Esophagus squamous epithelium (tissue), 5 donors: ENCODE measurements around the gene HTR1D. TPM values are rescaled to one million over a fixed set of nuclear protein-coding genes. Genes with fewer than 3 reads are reported as not detected.
"Not testable (repeated sequence)": the region's sequence is repeated elsewhere in the genome, so short reads cannot be mapped to it uniquely, and the experiment has no call there.

ENCODE experiments used
- DNase-seq: peaks from one replicate; lab custom pipeline; 2025; lab: John Stamatoyannopoulos, UW
- H3K27ac ChIP-seq, 4 donors: fragments of 200-600 bp; sonication (generic); one replicate each; pipeline ENCODE4 v1.5.1; 2016 to 2019; ENCODE audit warnings: mild to moderate bottlenecking in 1 of 4
- H3K27me3 ChIP-seq, 4 donors: fragments of 200-600 bp; sonication (generic); 1 replicate in 3 of 4; 2 replicates in 1 of 4; pipeline versions ENCODE4 v1.5.1 to v1.6.0; 2017 to 2021; ENCODE audit warnings: antibody characterized with exemption in 1 of 4
- H3K36me3 ChIP-seq, 3 donors: fragments of 200-600 bp; sonication (generic); one replicate each; pipeline ENCODE4 v1.5.1; 2016 to 2019
- H3K4me1 ChIP-seq, 3 donors: fragments of 200-600 bp; sonication (generic); one replicate each; pipeline ENCODE4 v1.5.1; 2017 to 2019
- H3K4me3 ChIP-seq, 4 donors: fragments of 200-600 bp; sonication (generic); 1 replicate in 3 of 4; 2 replicates in 1 of 4; pipeline ENCODE4 v1.5.1; 2016 to 2019; ENCODE audit warnings: mild to moderate bottlenecking in 2 of 4, moderate library complexity in 1 of 4
- H3K9me3 ChIP-seq, 3 donors: fragments of 200-600 bp; sonication (generic); one replicate each; pipeline ENCODE4 v1.5.1; 2016 to 2019
- POLR2A ChIP-seq, 4 donors: fragments of 450-650 bp; IDR thresholded peaks; one replicate each; pipeline ENCODE4 v1.6.1; 2017; ENCODE audit warnings: antibody characterized with exemption in 4 of 4, mild to moderate bottlenecking in 4 of 4, moderate library complexity in 3 of 4
- WGBS, 2 donors: methylation state at CpG; one replicate each; pipeline ENCODE4 v1.1.5; 2018; 5-methylcytosine and 5-hydroxymethylcytosine counted together
- intact Hi-C: fragments of 100-400 bp; cut with DNase I; formaldehyde crosslinking; loops from one replicate; pipeline ENCODE4 v1.15.0; 2022
- total RNA-seq, 4 donors: library from RNA; depleted of rRNA; stranded (reverse); fragments of >200 nt; gene quantifications; one replicate each; pipeline ENCODE4 v1.1.0, GENCODE V29; 2016
- TF ChIP-seq, protein P1 (sequence below), 6 experiments: fragments of 450-650 bp in 4 of 6; fragments of 200-600 bp in 2 of 6; sonication (generic) in 2 of 6; IDR thresholded peaks; one replicate each; pipeline ENCODE4 v1.5.1; 2016 to 2019; ENCODE audit warnings: antibody characterized with exemption in 6 of 6, mild to moderate bottlenecking in 4 of 6, moderate library complexity in 4 of 6
- donor health status: DM: yes; HTN: yes; CAD: no.

The HTR1D gene
- total RNA-seq, 4 donors from 2014 or later: not detected

DNA sequence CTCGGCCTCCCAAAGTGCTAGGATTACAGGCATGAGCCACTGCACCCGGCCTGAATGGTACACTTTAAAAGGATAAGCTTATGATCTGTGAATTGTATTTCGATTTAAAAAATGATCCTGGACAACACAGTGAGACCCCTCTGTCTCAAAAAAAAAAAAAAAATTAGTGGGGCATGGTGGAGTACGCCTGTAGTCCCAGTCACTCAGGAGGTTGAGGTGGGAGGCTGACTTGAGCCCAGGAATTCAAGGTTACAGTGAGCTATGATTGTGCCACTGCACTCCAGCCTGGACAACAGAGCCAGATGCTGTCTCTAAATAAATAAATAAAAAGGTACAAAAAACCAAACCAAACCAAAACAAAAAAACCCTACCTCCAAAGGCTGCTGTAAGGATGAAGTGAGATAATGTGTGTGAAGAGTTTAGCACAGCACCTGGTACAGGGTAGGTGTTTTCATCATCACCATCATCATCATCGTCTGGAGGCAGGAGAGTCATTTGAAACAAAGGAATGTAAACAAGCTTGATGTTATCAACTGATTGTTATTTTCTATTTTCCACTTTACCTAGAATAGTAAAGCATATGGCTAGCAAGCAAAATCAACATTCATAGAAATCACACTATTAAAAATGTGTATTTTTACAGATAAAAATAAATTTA, 22.5 kb upstream of the HTR1D start:
- Histone ChIP-seq H3K27me3 (peaks cover 0 to 20% (median 0%) of the 10 kb centered on the region in 4 donors), H3K27ac (no peak overlapping the region), H3K36me3 (no peaks in the 10 kb centered on the region), H3K9me3 (no peaks in the 10 kb centered on the region), H3K4me3 (no peak overlapping the region), H3K4me1 (no peaks in the 10 kb centered on the region)
- intact Hi-C loops: no loop called here
- no peak for DNase-seq
- WGBS, 2 donors: 77 to 86% methylated on average over 3 to 5 of the region's 5 CpGs
- TF ChIP-seq POLR2A (IDR thresholded peaks at IDR 0.05): no peak
- TF ChIP-seq, protein P1, sequence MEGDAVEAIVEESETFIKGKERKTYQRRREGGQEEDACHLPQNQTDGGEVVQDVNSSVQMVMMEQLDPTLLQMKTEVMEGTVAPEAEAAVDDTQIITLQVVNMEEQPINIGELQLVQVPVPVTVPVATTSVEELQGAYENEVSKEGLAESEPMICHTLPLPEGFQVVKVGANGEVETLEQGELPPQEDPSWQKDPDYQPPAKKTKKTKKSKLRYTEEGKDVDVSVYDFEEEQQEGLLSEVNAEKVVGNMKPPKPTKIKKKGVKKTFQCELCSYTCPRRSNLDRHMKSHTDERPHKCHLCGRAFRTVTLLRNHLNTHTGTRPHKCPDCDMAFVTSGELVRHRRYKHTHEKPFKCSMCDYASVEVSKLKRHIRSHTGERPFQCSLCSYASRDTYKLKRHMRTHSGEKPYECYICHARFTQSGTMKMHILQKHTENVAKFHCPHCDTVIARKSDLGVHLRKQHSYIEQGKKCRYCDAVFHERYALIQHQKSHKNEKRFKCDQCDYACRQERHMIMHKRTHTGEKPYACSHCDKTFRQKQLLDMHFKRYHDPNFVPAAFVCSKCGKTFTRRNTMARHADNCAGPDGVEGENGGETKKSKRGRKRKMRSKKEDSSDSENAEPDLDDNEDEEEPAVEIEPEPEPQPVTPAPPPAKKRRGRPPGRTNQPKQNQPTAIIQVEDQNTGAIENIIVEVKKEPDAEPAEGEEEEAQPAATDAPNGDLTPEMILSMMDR (IDR thresholded peaks at IDR 0.05): no peak

DNA sequence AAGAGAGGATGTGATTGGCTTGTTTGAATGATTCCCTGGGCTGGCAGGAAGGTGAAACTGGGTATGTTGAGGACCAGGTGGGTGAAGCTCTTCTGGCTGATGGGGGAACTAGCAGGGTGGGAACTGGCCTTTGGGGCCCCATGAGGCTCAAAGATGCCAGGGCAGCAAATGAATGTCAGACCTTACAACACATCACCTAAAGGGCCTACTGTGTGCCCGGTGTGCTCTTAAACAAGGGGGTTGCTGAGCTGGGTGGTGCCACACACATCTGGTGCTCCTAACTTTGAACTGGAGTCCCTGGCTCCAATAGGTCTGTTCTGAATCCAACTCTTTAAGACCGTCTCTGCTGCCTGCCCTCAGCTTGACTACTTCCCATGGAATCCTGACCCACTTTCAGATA, 21.3 kb upstream of the HTR1D start:
- H3K27me3 ChIP-seq: peaks cover 0 to 8% (median 0%) of the 10 kb centered on the region in 4 donors
- intact Hi-C loops: no loop called here
- TF ChIP-seq, protein P1 (IDR thresholded peaks at IDR 0.05): no peak
- no peak for TF ChIP-seq POLR2A (IDR thresholded peaks at IDR 0.05)
- H3K27ac ChIP-seq: no peak overlapping the region
- 71 to 90% methylated on average over 1 to 2 of the region's 2 CpGs for WGBS, 2 donors
- H3K9me3 ChIP-seq: no peaks in the 10 kb centered on the region
- H3K4me1 ChIP-seq: no peaks in the 10 kb centered on the region
- no peaks in the 10 kb centered on the region for H3K36me3 ChIP-seq
- no peak for DNase-seq
- H3K4me3 ChIP-seq: no peak overlapping the region

DNA sequence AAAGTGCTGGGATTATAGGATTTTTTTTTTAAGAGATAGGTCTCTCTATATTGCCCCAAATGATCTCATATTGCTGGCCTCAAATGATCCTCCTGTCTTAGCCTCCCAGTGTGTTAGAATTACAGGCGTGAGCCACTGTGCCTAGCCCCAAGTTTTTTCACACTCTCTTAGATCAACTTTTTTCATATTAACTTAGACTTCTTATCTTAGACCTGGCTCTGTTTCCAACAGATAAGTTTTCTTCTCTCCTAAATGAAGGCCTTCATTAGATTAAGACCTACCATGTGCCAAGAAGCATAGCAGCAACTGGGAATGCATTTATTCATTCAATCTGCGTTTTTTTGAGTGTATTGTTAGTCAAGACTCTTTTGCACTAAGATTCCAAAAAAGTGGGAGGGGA, 20.2 kb upstream of the HTR1D start:
- 86 to 91% methylated on average over 2 of the region's 2 CpGs for WGBS, 2 donors
- no peak overlapping the region for H3K27ac ChIP-seq
- no peaks in the 10 kb centered on the region for H3K9me3 ChIP-seq
- TF ChIP-seq, protein P1 (IDR thresholded peaks at IDR 0.05): no peak
- no peak for TF ChIP-seq POLR2A (IDR thresholded peaks at IDR 0.05)
- peaks cover 0 to 11% (median 0%) of the 10 kb centered on the region in 4 donors for H3K27me3 ChIP-seq
- no peaks in the 10 kb centered on the region for H3K4me1 ChIP-seq
- no peaks in the 10 kb centered on the region for H3K36me3 ChIP-seq
- no peak overlapping the region for H3K4me3 ChIP-seq
- no peak for DNase-seq
- intact Hi-C loops: no loop called here

DNA sequence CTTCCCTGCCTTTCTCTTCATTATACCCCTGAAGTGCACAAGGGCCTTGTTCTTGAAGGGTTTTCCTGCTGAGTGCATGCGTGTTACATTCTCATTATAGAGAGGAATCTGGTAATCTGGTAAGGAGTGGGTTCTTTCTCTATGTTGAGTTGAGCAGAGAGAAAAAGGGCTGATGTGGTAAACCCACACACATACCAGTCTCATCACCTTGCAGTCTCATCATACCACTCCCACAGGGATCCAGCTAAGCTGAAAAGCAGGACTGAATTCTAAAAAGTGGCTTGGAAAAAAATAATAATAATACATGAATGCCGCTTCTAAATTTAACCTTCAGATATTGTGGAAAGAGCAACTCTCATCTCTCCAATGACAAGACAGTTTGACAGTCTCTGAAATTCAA, 10.5 kb upstream of the HTR1D start:
- intact Hi-C loops: no loop called here
- 90 to 93% methylated on average over 2 of the region's 2 CpGs for WGBS, 2 donors
- TF ChIP-seq POLR2A (IDR thresholded peaks at IDR 0.05): no peak
- TF ChIP-seq, protein P1 (IDR thresholded peaks at IDR 0.05): no peak

DNA sequence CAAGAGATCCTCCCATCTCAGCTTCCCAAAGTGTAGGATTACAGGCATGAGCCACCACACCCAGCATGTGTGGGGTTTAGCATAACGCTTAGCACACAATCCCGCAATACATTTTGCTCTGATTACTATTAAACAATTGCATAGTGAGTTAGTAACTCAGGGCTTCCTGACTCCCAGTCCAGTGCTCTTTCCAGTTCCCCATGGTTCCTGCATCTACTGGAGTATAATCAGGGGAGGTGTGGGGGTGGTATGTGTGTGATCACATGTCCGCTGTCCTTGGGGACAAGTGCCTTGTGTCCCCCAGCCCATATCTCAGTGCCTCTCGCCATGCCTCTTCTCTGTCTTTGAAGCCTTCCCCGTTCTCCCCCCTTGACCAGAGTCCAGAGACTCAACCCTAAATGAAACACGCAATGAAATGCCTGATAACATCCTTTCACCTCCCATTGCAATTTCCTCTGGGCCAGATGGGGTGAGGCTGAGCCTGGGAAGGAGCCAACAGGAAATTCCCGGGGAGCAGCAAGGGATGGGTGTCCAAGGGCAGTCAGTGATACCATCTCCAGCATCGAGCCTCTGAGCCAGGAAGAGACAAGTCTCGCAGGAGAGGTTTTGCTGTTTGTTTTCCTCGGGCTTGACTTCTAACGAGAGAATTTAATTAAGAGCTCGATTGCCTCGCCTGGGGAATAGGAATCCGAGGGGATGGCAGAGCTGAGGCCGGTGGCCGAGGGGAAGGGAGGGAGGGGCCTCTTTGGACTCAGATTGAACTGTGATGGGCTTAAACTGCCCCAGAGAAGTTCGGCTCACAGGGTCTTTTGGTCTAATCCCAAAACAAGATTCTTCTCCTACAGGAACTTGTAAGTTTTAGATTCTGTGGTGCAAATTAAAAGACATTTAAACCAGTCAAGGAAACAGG, 7.7 kb upstream of the HTR1D start:
- no peak for DNase-seq
- peaks cover 0 to 6% (median 0%) of the 10 kb centered on the region in 3 donors for H3K4me1 ChIP-seq
- H3K4me3 ChIP-seq: no peak overlapping the region
- WGBS, 2 donors: 42 to 47% methylated on average over 15 to 17 of the region's 17 CpGs
- no peaks in the 10 kb centered on the region for H3K9me3 ChIP-seq
- TF ChIP-seq, protein P1 (IDR thresholded peaks at IDR 0.05): no peak
- H3K27me3 ChIP-seq: peaks cover 0 to 44% (median 1%) of the 10 kb centered on the region in 4 donors
- H3K36me3 ChIP-seq: no peaks in the 10 kb centered on the region
- intact Hi-C loops: no loop called here
- H3K27ac ChIP-seq: no peak overlapping the region

More for the DNA sequence above, 10.5 kb upstream of the HTR1D start:
- Histone ChIP-seq H3K27ac (no peak overlapping the region), H3K4me1 (peaks cover 0 to 6% (median 0%) of the 10 kb centered on the region in 3 donors), H3K27me3 (peaks cover 0 to 18% (median 1%) of the 10 kb centered on the region in 4 donors), H3K36me3 (no peaks in the 10 kb centered on the region), H3K4me3 (no peak overlapping the region), H3K9me3 (no peaks in the 10 kb centered on the region)
- no peak for DNase-seq

DNA sequence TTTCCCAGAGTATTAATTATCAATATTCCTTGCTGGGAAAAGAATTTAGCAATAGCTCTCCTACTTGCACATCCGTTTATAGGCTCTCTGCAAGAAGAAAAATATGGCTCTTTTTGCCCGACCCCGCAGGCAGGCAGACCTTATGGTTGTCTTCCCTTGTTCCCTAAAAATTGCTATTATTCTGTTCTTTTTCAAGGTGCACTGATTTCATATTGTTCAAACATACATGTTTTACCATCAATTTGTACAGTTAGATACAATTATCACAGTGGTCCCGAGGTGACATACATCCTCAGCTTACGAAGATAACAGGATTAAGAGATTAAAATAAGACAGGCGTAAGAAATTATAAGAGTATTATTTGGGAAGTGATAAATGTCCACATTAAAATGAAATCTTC, 6.7 kb upstream of the HTR1D start:
- intact Hi-C loops, DNase-seq: not testable (repeated sequence)

DNA sequence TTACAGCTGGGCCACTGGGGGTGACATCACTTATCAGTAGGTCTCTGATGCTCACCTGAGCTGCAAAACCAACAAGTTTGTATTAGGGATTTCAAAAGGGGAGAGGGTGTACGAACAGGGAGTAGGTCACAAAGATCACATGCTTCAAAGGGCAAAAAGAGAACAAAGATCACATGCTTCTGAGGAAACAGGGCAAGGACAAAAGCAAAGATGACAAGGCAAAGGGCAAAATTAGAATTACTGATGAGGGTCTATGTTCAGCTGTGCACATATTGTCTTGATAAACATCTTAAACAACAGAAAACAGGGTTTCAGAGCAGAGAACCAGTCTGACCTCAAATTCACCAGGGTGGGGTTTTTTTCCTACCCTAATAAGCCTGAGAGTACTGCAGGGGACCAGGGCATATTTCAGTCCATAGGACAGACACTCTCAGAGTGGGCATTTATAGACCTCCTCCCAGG, 6.2 kb upstream of the HTR1D start:
- H3K27me3 ChIP-seq: peaks cover 0 to 58% (median 1%) of the 10 kb centered on the region in 4 donors

More for the DNA sequence above, 6.7 kb upstream of the HTR1D start:
- H3K9me3 ChIP-seq, H3K4me1 ChIP-seq, H3K36me3 ChIP-seq, H3K4me3 ChIP-seq, H3K27ac ChIP-seq: not testable (repeated sequence)
- WGBS, 2 donors: 75 to 84% methylated on average over 6 of the region's 6 CpGs
- peaks cover 0 to 54% (median 1%) of the 10 kb centered on the region in 4 donors for H3K27me3 ChIP-seq

More for the DNA sequence above, 6.2 kb upstream of the HTR1D start:
- H3K9me3 ChIP-seq, H3K4me1 ChIP-seq, intact Hi-C loops, H3K27ac ChIP-seq, H3K4me3 ChIP-seq, DNase-seq, H3K36me3 ChIP-seq: not testable (repeated sequence)
- WGBS, 2 donors: 36 to 40% methylated on average over 1 of the region's 1 CpG
